Stromal cell of bone marrow (primary cell): ENCODE data around the gene DOCK10.
A peak's percentile ranks its signal among the peaks of the same experiment; 100 is the strongest.

ENCODE experiments used
- DNase-seq: peaks from one replicate; pipeline ENCODE4 v3.0.0-alpha.2; 2012; ENCODE audit warnings: low read depth

Gene DOCK10

DNA sequence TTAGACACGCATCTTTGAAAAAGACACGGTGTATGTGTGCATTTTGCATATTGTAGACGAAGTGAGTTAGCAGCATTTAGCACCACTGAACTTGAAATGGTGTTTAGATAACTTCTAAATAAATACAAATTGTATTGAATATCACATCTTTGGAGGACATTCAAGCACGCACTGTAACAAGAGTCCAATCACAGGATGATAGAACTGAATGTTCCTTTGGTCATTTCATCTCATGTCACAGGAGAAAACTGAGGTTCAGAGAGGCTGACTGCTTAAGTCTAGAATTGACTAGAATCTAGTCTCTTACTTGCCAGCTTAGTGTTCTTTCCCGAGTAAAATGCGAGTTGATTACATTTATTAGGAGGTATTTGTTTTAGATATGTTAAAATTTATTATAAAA lies 206.9 kb downstream of the DOCK10 start:
- no peak for DNase-seq

DNA sequence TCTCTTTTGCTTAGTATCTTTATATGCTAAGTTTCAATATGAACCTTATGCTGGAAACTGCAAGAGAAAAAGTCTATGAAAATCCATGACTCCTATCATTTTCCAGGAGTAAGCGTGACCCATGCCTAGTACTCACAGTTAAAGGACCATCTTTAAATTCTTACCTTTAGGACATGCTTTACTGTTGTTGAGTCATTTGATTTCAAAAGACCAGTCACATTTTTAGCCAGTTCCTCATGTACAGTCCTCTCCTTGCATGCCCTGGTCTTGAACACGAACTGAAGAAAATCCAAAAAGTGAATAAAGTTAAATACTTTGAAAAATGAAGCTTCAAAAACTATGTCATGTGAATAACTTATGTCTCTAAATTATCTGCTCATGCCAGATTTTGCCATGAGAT lies 208.3 kb downstream of the DOCK10 start:
- DNase-seq, result no peak

DNA sequence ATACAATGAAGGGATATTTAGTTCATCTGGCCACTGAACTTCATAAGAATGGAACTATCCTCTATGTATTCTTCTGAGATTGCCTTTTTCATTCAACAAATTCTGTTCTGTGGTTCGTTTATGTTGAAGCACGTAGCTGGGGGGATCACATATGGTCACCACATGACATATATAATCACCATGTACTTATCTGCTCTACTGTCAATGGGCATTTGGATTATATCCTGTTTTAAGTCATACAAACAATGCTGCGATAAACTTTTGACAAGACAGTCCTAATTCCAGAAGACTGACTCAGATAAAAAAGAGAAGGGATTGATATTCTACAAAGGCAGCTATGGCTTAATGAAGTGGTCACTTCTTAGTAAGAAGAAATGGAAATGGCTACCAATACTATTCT lies 210.1 kb downstream of the DOCK10 start:
- no peak for DNase-seq

DNA sequence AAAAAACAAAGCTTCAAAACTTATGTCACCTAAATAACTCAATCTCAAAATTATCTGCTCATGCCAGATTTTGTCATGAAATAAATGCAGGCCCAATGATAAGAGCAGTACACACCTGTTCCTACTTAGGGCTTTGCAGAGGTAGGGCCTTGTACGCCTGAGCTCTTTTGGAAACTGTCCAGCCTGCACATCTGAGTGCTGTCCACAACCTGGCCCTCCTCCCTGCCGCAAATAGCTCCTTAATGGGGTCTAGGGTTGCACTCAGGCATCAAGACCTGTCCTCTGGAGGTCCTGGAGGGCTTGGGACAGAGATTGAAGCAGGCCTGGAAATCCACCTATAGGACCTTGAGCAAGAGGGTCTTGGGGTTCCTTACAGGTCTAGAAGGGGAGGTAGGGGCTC lies 210.7 kb downstream of the DOCK10 start:
- no peak for DNase-seq

DNA sequence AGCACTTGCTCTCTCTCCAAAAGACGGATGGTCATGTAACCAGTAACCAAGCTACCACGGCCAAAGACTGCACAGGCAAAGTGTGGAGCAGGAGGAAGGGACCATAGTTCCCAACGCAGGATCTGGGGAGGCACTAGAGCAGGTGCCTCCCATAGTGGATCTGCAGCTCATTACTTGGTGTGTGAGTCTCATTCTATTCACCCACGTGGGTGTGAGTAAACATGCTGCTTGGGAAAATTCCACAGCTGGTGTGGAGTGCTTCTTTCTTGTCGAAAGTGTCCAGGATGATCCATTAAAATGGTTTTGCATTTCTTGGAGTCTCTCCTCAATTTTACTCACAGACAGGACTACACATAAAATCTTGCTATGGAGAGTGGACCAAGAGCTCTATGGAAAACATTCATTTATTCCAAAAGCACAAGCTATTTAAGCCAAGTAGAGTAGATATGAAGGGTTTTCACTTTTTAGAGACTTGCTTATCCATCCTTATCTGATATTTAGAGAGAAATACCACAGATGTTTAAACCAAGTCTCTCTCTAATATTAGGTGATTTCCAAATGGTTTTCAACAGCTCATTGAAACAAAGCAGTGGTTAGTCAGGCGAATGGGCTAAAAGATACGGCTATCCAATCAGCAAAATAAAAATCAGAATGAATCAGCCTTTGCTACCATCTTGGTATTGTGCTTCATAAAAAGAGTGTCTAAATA lies 221.8 kb downstream of the DOCK10 start:
- DNase-seq, result no peak

DNA sequence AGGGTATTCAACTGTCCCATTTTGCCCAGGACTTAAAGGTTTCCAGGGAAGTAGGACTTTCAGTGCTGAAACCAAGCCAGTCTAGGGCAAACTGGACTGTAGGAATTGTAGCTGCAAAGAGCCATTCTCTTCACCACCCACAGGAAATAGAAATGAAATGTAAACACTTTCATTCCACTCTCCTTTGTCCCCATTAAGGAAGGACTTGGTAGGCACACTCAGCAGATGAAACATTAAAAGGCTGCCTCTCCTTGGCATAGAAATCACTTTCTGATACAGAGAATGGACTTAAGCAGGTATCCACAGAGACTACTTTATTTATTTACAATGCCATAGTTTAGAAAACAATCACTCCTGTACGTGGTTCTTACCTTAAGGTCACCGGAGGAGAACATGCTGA lies 223.2 kb downstream of the DOCK10 start:
- no peak for DNase-seq

DNA sequence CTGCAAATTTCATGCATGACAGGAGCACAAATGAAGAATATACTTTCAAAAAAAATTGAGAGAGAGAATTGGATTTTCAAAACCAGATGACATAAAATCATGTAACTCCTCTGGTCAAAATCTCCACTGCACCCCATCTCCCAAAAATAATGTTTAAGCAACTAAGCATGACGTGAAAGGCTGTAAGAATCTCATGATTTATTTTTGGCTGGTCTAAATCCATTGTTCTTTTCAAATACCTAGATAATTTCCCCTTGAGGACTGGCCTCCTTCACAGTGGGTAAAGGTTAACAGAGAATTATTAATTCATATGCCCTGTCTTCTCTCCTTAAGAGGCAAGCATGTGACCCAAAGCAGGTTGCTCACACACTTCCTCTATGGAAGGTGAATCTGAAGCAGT lies 224.6 kb downstream of the DOCK10 start:
- DNase-seq, result no peak

DNA sequence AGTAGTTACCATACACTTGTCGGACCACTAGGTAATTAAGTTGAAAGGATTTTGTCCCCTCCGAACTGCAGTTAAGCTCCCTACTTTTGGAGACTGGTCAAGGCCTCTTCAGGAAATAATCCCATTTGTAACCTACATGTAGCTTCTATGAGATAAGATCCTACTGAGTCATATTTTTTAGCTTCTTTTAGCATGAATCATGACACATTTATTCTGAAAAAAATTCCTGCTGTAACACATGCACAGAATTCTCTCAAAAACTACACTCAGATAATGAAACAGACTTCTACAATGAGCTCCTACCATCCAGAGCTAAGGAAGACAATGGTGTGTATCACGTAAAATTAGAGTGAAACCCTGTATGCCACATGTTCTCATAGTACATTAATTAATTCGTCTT lies 225.5 kb downstream of the DOCK10 start:
- DNase-seq, result peak; percentile 40

DNA sequence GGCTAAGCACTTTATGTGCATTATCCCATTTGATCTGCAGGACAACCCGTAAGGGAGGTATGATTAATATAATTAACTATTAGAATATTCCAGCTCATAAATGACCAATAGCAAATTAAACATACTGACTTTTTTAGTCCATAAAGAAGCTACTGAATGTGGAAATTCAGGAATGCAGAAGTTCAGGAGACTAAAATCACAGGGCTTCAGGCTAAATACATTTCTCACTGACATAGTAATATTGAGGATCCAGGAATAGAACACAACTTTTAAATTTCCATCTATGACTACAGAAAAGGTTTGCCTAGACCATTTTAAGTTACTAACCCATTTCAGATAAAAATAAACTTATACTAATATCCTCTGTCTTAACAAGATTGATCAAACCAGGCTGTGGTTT lies 228.7 kb downstream of the DOCK10 start:
- DNase-seq, result no peak

DNA sequence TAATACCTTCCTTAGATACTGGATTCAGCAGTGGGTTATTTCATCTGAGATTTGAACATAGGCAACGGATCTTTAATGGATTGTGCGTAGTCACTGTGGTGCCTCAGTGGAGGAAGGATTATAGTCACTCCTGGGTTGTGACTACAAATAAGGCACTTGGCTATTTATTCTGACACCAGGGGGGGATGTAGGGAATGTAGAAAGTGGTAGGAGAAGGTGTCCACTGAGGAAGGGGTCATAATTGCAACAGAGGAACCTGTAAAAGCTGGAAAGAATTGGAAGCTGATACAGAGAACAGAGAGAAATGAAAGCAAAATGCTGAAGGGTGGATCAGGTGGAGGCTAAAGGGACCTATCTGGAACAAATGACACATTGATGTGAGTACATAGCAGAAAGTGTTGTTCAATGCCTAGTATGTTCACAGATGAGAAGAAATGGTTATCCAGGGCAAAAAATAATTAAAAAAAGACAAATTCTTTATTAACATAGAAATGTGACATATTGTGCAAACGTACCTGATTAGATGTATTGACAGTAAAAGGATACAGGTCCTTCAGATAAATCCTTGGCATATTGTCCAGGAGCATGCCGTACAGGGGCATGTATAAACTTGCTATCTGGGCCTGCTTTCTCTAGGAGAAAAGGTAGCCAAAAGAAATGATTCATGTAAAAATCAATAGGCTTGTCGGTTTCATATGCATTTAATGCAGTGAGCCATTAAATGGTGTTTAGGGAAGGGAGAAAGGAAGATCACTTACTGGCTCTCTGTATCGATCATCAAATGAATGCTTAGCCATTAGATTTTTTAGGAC lies 234.9 kb downstream of the DOCK10 start:
- DNase-seq, result no peak

DNA sequence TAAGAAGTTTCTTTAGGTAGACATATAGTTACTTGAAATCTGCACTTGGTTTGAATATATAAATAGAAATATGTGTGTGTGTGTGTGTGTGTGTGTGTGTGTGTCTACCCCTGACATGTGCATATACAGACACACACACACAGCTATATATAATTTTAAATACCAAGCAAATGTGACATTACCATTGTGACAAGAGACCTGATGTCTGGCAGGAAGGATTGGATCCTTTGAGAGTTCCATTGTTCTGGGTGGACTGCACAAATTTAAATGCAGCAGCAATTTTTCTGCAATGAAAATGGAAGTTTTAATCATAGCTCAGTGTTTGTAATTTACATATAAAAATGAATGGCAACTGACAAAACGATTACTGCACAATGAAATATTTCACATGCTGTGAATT lies 238.3 kb downstream of the DOCK10 start:
- no peak for DNase-seq

DNA sequence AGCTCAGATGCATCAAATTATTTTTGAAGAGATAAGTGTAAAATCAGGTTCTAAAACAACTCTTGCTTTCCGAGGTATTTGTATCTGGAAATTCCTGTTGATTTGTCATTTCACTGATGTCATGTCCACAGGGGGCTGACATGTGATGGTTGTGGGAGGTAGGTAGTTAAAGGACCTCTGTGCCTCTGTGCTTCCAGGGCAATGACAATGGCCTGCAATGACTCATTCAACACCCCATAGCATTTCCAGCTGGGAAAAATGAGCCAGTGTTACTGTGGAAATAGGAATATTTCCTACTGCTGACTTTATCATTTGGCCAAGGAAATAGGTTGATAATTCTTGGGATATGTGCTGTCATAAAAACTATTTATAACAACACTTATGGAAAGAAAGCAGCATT lies 239.9 kb downstream of the DOCK10 start:
- DNase-seq, result peak; percentile 33

DNA sequence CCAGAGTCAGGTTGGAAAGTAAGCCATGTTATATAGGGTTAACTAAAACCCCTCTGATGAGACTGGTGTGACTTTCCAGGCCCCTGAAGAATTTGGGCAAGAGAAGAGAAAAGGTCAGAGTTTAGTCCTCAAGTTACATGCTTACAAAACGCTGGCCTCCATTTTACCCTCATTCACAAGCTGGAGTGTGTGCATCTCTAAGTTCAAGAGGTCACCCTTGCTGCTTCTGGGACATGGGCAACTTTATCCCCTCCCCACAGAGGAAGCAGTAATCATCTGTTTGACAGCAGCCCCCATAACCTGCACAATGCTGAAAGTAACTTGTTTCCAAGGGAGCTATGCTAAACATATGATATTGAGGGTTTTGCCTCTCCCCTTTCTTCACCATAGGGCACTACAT lies 240.9 kb downstream of the DOCK10 start:
- no peak for DNase-seq

DNA sequence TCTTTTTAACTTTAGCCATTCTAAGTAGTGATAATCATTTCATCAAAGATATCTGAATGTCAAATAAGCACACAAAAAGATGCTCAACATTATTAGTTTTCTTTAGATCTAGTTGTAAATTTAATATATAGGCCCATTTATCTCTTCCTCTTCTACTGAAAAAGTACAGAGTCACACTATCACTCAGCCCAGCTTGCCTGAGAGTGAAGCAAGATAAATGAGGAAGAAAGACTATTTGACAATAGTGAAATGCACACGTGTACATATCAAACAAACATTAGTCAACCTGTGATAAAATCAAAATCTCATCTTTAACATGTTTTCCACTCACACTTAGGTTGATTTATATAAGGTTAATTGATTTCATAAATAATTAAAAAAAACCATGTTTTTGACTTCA lies 242.6 kb downstream of the DOCK10 start:
- DNase-seq, result no peak

DNA sequence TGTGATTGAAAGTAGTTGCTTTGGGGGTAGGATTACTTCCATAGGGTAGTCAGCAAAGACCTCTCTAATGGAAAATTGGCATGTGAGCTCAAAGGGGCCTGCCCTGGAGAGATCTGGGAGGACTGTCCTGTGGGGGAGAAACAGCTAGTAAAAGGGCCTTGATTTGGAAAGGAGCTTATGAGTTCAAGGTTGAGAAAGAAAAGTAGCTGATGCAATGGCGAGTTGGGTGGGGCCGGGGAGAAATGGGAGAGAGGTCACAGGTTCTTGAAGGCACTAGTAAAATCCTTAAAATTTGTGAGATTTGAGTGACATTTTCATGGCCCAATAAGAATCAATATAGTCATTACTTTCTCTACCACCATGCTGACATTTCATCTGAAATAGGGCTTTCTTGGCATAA lies 244.1 kb downstream of the DOCK10 start:
- DNase-seq, result no peak

DNA sequence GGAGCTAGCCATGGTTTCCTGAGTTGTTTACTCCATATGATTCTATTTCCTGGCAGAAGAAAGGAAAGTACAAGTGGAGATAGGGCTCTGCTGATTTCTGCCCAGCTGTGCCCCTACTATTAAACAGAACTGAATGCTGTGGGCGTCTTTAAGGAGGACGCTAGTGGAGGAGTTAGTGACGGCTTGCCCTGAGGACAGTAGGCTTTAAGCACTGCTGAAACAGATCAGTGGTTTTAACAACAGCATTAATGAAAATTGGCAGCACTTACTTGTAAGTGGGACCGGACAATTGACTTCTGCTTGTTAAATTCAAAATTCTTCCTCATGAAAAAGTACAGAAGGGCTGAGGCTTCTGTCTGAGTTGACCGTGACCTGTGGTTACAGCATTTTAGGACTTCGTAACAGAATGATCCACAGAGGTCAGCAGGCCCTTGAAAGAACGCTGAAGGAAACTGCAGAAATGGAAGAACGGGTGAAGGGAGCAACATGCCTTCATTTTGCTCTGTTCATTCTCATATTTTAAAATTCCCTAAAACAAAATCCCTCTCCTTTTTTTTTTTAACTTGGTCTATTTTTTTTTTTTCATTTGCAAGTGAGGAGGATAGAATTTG lies 245.5 kb downstream of the DOCK10 start:
- DNase-seq, result no peak

DNA sequence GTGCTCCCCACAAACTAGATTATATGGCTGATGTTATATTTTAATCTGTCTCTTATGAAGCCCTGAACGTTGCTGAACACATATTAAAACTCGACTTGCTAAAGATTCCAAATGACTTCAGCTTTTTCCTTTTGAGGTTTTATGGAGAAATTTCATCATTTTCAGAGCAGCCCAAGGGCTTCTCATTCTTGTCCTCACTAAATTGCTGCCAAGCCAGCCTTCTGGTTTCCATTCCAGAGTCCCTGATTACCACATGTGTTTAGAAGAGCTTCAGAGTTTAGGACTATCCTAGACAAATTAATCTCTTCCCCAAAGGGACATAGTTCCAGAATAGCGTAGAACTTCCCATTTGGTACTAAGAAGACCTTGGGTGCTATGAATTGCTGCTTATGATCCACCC lies 248.3 kb downstream of the DOCK10 start:
- peak; percentile 78 for DNase-seq

DNA sequence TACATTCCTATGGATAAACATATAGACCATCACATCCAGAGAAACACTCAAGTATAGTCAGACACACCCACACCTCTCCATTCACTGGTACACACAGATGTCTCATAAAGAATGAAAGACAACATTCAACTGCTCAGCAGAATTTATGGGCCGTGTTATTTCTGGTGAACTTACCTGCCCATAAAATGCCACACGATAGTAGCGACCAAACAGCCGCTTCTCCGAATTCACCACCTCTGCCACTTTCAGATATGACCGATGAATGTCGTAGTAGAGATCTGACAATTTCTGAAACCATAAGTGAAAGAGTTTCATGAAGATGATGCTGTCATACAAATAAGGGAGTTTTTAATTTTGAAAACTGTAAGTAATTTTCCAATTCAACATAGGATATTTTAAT lies 255.4 kb downstream of the DOCK10 start:
- DNase-seq, result no peak

DNA sequence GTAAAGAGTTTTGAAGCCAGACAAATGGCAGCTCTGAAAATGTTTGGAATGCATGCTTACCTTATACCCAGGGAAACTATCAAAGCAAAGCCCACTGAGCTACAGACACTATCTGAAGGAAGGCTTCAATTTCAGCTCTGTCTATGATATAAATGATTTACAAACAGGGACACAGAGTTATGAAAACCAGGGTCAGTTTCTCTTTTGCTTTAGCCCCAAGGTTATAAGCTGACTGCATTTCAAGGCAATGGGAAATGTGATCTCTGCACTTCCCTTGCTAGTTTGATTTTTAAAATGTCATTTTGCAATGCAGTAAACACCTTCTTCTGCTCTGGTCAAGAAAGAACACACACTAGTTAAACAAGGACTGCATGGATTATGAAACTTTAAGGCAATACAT lies 260.9 kb downstream of the DOCK10 start:
- no peak for DNase-seq

DNA sequence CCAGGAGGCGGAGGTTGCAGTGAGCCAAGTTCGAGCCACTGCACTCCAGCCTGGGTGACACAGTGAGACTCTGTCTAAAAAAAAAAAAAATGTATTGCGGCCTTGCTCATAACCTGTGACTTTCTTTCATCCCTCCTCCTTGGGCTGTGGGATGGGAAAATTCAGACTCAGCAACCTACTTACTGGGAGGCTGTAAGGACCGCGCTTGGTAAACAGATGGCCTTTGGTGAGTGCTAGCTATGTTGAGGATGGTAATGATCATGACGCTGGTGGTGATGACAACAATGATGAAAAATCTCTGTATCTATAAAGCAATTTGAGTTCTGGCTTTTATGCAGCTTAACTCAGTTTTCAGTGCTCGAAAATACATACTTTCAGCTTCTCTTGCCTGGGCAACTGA lies 261.4 kb downstream of the DOCK10 start:
- DNase-seq, result no peak

DNA sequence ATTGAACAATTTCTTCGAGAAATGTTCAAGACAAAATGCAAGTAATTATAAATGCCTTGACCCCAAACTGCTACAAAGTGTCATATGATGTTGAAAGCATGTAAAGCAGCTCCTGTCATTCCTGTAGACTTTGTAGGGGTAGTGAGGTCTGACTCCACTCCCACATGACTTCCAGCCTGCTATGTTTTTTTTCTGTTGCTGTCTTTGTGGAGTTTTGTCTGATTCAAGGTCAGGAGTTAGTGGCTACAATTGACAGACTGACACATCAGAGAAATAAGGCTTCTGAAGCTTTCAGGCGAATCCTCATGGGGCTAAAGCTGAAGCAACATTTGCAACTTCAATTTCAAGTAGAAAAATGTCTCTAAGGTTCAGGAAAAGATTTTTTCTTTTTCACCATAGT lies 262.2 kb downstream of the DOCK10 start:
- peak; percentile 49 for DNase-seq

DNA sequence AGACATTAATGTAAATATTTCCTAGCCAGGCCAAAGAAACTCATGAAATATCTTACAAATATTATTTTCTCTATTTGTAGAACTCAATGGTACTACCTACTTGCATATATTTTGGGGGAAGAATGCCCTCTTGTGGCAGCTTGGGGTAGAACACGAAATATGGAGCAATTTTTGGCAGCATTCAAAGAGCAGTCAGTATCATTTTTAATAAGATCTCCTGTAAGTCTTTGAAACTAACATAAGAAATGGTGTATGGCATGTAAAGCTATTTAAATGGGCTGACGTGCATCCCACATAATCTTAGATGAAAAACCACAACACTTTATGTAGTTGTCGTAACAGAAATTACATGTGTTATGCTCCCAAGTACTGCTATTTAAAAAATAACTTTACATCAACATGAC lies 263.8 kb downstream of the DOCK10 start:
- peak; percentile 61 for DNase-seq

DNA sequence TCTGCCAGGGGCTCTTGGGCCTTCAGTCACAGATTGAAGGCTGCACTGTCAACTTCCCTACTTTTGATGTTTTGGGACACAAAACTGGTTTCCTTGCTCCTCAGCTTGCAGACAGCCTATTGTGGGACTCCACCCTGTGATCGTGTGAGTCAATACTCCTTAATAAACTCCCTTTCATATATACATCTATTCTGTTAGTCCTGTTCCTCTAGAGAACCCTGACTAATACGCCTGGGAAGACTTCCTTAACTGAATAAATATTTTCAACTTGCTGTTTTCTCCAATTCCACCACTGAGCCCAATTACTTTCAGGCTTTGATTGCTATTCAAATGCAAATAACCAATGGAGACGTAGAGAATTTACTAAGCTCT lies 264.7 kb downstream of the DOCK10 start:
- DNase-seq, result peak; percentile 29
